AG04450 (cell line): ENCODE data around the gene AQP5. TPM values are rescaled to one million over a fixed set of nuclear protein-coding genes. Genes with fewer than 3 reads are reported as not detected.

Source experiments
- CTCF ChIA-PET: fragments of 300-600, 350-600 bp; formaldehyde crosslinking; extraction: SDS; loops from one replicate; lab custom pipeline; 2022; ENCODE audit warnings: antibody characterized with exemption, inconsistent platforms; lab: Charles Lee
- POLR2A ChIA-PET: fragments of 350-600 bp; formaldehyde crosslinking; extraction: SDS; loops from one replicate; lab custom pipeline; 2021; ENCODE audit warnings: antibody characterized with exemption, inconsistent platforms; lab: Yijun Ruan, JAX
- DNase-seq: peaks from one replicate; pipeline ENCODE4 v3.0.0-alpha.2; 2011; ENCODE audit warnings: low read depth, low spot score
- H3K27ac ChIP-seq: one replicate; pipeline ENCODE4 v1.5.1; 2012; ENCODE audit warnings: low read depth, low read length, control low read depth
- H3K27me3 ChIP-seq: one replicate; pipeline ENCODE4 v1.6.0; 2012; ENCODE audit warnings: low read length; ENCODE audit not compliant: control insufficient read depth, insufficient read depth
- H3K4me3 ChIP-seq: 2 replicates; pipeline ENCODE4 v1.5.1; 2011; ENCODE audit warnings: mild to moderate bottlenecking, low read depth, low read length, control low read depth
- H3K9me3 ChIP-seq: 2 replicates; pipeline ENCODE4 v1.5.1; 2012; ENCODE audit warnings: low read length; ENCODE audit not compliant: control insufficient read depth, insufficient read depth
- polyA plus RNA-seq: library from polyadenylated mRNA; depleted of rRNA; stranded (reverse); fragments of >200 nt; gene quantifications from 2 replicates; pipeline ENCODE4 v1.2.3, GENCODE V29; 2011; rRNA removed
- TF ChIP-seq, protein P1 (sequence below): IDR thresholded peaks from 2 replicates; pipeline ENCODE4 v1.5.1; 2011; ENCODE audit warnings: low read depth, low read length, control low read depth, inconsistent platforms

Gene AQP5
- polyA plus RNA-seq, 1 experiment: not detected

DNA sequence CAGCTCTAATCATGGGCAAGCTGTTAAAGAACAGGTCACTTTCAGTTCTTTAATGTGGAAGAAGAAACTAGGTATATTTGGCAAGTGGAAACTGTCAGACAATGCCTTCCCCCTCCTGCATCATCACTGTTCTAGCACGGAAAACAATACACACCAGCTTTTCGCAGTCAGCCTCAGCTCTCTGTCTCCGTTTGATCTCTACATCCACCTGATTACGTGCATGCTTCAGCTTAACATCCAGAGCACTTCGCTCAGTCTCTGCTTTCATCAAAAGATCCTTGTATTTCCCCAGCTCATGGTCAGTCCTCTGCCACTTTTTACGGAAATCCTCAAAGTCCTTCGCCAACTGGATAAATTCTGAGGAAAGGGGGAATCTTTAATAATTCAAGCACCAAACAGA, 44.6 kb downstream of the AQP5 start:
- Histone ChIP-seq H3K27ac (no peak overlapping the region), H3K9me3 (no peaks in the 10 kb centered on the region), H3K4me3 (no peak overlapping the region), H3K27me3 (no peaks in the 10 kb centered on the region)
- POLR2A ChIA-PET: no interaction called here
- CTCF ChIA-PET: interaction anchor here (1.2 to 3.6 kb wide), 2 partner anchors 32 to 33 kb away, joined by 4 to 15 read pairs; no protein-coding TSS in a partner anchor
- TF ChIP-seq, protein P1, sequence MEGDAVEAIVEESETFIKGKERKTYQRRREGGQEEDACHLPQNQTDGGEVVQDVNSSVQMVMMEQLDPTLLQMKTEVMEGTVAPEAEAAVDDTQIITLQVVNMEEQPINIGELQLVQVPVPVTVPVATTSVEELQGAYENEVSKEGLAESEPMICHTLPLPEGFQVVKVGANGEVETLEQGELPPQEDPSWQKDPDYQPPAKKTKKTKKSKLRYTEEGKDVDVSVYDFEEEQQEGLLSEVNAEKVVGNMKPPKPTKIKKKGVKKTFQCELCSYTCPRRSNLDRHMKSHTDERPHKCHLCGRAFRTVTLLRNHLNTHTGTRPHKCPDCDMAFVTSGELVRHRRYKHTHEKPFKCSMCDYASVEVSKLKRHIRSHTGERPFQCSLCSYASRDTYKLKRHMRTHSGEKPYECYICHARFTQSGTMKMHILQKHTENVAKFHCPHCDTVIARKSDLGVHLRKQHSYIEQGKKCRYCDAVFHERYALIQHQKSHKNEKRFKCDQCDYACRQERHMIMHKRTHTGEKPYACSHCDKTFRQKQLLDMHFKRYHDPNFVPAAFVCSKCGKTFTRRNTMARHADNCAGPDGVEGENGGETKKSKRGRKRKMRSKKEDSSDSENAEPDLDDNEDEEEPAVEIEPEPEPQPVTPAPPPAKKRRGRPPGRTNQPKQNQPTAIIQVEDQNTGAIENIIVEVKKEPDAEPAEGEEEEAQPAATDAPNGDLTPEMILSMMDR: no peak
- DNase-seq: no peak

DNA sequence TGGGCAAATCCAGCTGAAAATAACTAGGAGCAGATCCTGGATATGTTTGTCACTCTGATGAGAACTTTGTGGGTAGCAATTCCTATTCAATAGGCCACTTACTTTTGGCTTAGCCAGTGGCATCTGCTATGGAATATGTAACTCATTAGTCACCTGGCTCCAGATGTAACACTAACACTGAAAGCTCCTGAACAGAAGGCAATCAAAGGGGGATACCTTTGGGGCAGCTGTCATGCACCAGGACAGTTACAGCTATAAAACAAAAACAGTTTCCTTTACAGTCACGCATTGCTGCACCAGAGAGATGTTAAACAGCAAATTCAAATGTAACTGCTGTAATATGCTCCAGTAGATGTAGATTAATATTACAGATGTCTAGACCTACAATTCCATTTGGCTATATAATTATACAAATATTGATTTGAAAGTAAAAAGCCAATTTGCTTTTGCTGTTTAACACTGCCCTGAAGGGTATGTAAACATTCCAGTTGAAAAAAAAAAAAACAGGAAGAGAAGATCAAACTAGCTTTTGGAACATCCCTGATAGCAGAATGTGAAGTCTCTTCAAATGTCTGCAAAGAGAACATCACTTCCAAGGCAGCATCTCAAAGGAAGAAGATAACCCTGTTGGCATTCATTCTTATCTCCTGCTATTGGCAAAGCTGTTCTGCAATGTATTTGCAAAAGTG, 45.2 kb downstream of the AQP5 start:
- TF ChIP-seq, protein P1: no peak
- Histone ChIP-seq H3K9me3 (no peaks in the 10 kb centered on the region), H3K27me3 (no peaks in the 10 kb centered on the region), H3K4me3 (no peak overlapping the region), H3K27ac (no peak overlapping the region)
- CTCF ChIA-PET: interaction anchor here (1.2 to 3.6 kb wide), 3 partner anchors 8 to 33 kb away, joined by 3 to 15 read pairs (median 4); no protein-coding TSS in a partner anchor
- no peak for DNase-seq
- POLR2A ChIA-PET: interaction anchor here (0.6 kb wide), 1 partner anchor 10 kb away, joined by 3 read pairs; no protein-coding TSS in a partner anchor

DNA sequence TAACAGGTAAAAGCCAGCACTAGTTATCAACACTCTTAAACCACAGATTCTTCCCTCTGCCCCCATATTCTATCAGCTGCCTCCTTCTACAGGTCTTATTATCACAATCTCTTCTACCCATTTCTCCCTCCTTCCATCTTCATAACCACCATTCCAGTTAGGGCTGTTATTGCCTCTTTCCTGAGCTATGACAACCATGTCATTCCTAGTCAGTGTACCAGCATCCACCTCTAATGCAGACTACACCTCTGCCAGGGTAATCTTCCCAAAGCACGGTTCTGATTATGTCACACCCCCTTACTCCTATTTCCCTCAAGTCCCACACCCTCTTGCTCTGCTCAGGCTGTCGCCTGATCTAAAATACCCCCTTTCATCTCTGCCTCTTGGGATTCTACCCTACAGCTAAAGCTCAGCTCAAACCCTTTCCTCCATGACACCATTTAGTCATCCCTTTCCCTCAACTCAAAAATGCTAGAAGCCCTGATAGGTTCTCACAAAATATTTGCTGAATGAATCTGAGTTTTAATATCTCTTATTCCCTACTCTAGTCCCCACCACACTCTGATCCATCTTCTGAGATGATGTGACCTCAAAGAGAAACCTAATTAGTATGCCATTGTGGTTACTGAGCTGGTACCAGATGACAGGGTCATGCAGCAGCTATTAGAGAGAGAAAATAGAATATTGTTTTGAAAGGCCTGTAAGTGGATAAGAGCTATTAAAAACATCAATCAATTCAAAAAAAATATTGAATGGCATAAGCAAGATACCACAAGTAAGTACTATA, 51.9 kb downstream of the AQP5 start:
- no peaks in the 10 kb centered on the region for H3K9me3 ChIP-seq
- DNase-seq: no peak
- POLR2A ChIA-PET: no interaction called here
- TF ChIP-seq, protein P1: no peak
- H3K4me3 ChIP-seq: no peak overlapping the region
- CTCF ChIA-PET: interaction anchor here (0.7 to 1.2 kb wide), 2 partner anchors 39 to 97 kb away, joined by 3 to 6 read pairs; no protein-coding TSS in a partner anchor
- H3K27ac ChIP-seq: no peak overlapping the region
- H3K27me3 ChIP-seq: no peaks in the 10 kb centered on the region

DNA sequence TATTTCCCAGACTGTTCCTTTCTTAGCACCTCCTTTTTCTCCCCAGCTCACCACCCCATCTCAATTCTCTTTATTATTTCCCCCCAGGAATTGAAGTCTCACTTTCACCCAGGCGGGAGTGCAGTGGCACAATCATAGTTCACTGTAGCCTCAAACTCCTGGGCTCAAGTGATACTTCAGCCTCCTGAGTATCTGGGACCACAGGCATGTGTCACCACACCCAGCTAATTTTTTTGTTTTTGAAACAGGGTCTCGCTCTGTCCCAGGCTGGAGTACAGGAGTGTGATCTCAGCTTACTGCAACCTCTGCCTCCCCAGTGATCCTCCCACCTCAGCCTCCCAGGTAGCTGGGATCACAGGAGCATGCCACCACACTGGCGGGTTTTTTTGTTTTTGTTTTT, 52.7 kb downstream of the AQP5 start:
- CTCF ChIA-PET: interaction anchor here (0.6 to 1.2 kb wide), 3 partner anchors 25 to 96 kb away, joined by 3 to 6 read pairs (median 3); no protein-coding TSS in a partner anchor
- DNase-seq: no peak
- TF ChIP-seq, protein P1: no peak
- no peaks in the 10 kb centered on the region for H3K9me3 ChIP-seq
- H3K27ac ChIP-seq: no peak overlapping the region
- POLR2A ChIA-PET: no interaction called here
- no peak overlapping the region for H3K4me3 ChIP-seq
- H3K27me3 ChIP-seq: no peaks in the 10 kb centered on the region

Other genes starting within 250 kb of the AQP5 start
- 711 and 906 TPM in 2 replicates for gene TMBIM6, start 220.3 kb upstream of the AQP5 start, polyA plus RNA-seq
- gene NCKAP5L, start 133.5 kb upstream of the AQP5 start, polyA plus RNA-seq: 5.6 and 7.3 TPM in 2 replicates
- gene BCDIN3D, start 118.8 kb upstream of the AQP5 start, polyA plus RNA-seq: 3.7 and 3.8 TPM in 2 replicates
- gene FAIM2, start 58.0 kb upstream of the AQP5 start, polyA plus RNA-seq: 5.9 and 9.1 TPM in 2 replicates
- not detected in 2 replicates for gene AQP2, start 11.1 kb upstream of the AQP5 start, polyA plus RNA-seq
- not detected in 2 replicates for gene AQP6, start 11.1 kb downstream of the AQP5 start, polyA plus RNA-seq
- gene RACGAP1, start 63.6 kb downstream of the AQP5 start, polyA plus RNA-seq: 25.6 and 26.2 TPM in 2 replicates
- 9.9 and 10.2 TPM in 2 replicates for gene ASIC1, start 95.7 kb downstream of the AQP5 start, polyA plus RNA-seq
- 57.2 and 65.1 TPM in 2 replicates for gene SMARCD1, start 123.5 kb downstream of the AQP5 start, polyA plus RNA-seq
- gene GPD1, start 142.1 kb downstream of the AQP5 start, polyA plus RNA-seq: 0.04 and 0.05 TPM in 2 replicates
- gene COX14, start 150.4 kb downstream of the AQP5 start, polyA plus RNA-seq: 77.0 and 90.6 TPM in 2 replicates
- gene CERS5, start 205.5 kb downstream of the AQP5 start, polyA plus RNA-seq: 76.1 and 83.3 TPM in 2 replicates